ENCODE data around the gene GABARAP.

Gene GABARAP

DNA sequence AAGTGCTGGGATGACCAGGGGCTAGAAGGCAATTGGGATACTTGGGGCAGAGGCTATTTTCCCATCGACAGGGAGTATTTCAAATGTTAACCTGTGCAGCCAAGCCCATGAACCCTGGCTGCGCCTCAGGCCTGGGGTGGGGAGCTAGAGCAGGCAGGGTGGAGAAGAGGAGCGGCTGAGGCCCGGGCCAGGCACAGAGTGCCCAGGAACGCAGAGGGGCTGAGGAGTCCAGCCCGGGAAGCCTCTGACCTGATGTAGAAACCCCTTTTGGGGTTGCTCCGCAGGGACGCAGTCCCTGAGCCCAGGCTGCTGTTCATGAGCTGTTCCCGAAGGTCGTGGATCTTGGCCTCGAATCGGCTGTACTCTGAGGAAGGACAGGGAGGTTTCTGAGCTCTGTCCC lies 46.3 kb downstream of the GABARAP start:
- no peaks in the 10 kb centered on the region for H3K9me3 ChIP-seq (ENCODE audit: severe bottlenecking)
- H3K4me3 ChIP-seq (ENCODE audit: low read depth, low read length): no peak overlapping the region
- H3K27ac ChIP-seq: peak overlapping the region; percentile 28; the same call in 1 of the 2 replicates
- no peaks in the 10 kb centered on the region for H3K27me3 ChIP-seq (ENCODE audit: insufficient read depth, low read depth, severe bottlenecking)
- H3K36me3 ChIP-seq: peaks cover 95% of the 10 kb centered on the region
- TF ChIP-seq CTCF (IDR thresholded peaks at IDR 0.05; ENCODE audit: low read depth, low read length): no peak
- no peak for DNase-seq

- peak; percentile 86 for DNase-seq
- Histone ChIP-seq H3K9me3 (ENCODE audit: severe bottlenecking) (no peaks in the 10 kb centered on the region), H3K4me3 (ENCODE audit: low read depth, low read length) (peak overlapping the region; percentile 24; the same call in 1 of the 2 replicates), H3K27me3 (ENCODE audit: insufficient read depth, low read depth, severe bottlenecking) (no peaks in the 10 kb centered on the region), H3K27ac (peak overlapping the region; percentile 96), H3K36me3 (peaks cover 88% of the 10 kb centered on the region)
- no peak for TF ChIP-seq CTCF (IDR thresholded peaks at IDR 0.05; ENCODE audit: low read depth, low read length)
These were observed 49.8 kb downstream of the GABARAP start for GRCh38 chr17:7192271-7192937.

DNA sequence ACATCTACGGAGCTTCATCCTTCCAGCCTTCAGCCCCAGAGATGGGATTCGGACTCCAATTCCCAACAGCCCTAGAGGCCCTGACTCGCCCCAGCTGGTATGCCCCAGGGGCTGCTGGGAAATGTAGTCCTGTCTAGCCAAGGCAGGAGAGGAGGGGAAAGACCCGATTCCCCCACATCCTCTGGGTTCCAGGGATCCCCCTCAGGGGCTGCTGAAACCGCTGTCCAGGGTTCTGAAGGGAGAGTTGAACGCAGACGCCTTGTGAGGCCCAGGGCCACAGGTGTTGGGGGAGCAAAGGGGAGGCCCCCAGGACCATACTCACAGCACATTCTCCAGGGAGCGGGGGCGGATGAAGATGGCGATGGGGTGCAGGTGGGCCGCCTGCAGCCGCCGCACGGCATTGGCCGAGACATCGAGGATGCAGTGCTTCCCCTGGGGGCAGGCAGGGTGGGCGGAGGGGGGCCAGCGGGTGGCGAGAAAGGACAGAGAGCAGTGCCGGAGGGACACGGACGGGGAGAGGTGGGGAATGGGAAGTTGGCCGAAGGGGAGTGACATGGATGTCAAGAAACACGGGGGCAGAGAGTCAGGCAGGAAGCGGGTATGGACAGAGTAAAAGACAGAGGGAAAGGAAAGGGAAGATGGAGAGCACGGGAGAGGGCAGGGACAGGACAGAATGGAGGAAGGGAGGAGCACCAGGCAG lies 50.5 kb downstream of the GABARAP start:
- Histone ChIP-seq H3K27me3 (ENCODE audit: insufficient read depth, low read depth, severe bottlenecking) (no peaks in the 10 kb centered on the region), H3K4me3 (ENCODE audit: low read depth, low read length) (no peak overlapping the region), H3K27ac (peak overlapping the region; percentile 96), H3K9me3 (ENCODE audit: severe bottlenecking) (no peaks in the 10 kb centered on the region), H3K36me3 (peaks cover 84% of the 10 kb centered on the region)
- TF ChIP-seq CTCF (IDR thresholded peaks at IDR 0.05; ENCODE audit: low read depth, low read length): no peak
- DNase-seq: peak; percentile 90

GRCh38 chr17:7191069-7191468 lies 51.2 kb downstream of the GABARAP start:
- Histone ChIP-seq H3K36me3 (peaks cover 84% of the 10 kb centered on the region), H3K9me3 (ENCODE audit: severe bottlenecking) (no peaks in the 10 kb centered on the region), H3K27me3 (ENCODE audit: insufficient read depth, low read depth, severe bottlenecking) (no peaks in the 10 kb centered on the region), H3K4me3 (ENCODE audit: low read depth, low read length) (no peak overlapping the region), H3K27ac (peak overlapping the region; percentile 96)
- TF ChIP-seq CTCF (IDR thresholded peaks at IDR 0.05; ENCODE audit: low read depth, low read length): no peak
- DNase-seq: peak; percentile 93

DNA sequence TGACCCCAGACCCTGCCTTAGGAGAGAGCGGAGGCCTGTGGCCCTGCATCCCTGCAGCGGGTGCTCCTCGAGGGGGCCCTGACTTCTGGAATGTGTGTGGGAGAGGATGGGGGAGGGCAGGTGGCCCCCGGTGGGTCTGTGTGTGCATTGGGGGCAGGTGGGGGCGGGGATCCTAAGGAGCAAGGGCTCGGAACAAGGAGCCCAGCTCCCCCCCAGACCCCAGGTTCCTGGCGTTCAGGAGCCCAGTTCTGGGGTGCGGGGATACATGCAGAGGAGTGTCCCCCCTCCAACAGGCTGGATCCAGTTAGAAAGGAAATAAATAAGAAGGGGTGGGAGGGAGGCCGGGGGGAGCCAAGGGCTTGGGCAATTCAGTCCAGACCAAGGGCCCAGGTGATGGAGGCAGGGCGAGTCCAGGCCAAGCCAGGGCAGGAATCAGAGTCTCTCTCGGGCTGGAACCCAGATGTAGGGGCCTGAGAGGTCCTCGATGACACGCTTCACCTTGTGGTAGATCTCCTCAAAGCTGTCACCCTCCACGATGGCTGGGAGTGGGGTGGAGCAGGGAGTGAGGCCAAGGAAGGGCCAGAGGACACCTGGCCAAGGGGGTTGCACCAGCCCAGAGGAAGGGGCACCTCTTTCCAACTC lies 51.9 kb downstream of the GABARAP start:
- DNase-seq: no peak
- Histone ChIP-seq H3K36me3 (peaks cover 84% of the 10 kb centered on the region), H3K4me3 (ENCODE audit: low read depth, low read length) (no peak overlapping the region), H3K27ac (peak overlapping the region; percentile 96), H3K27me3 (ENCODE audit: insufficient read depth, low read depth, severe bottlenecking) (no peaks in the 10 kb centered on the region), H3K9me3 (ENCODE audit: severe bottlenecking) (no peaks in the 10 kb centered on the region)
- no peak for TF ChIP-seq CTCF (IDR thresholded peaks at IDR 0.05; ENCODE audit: low read depth, low read length)

All from WERI-Rb-1 (cell line).